GM12878 (cell line): ENCODE results near the gene ANKMY2. TPM values are rescaled to one million over a fixed set of nuclear protein-coding genes. Genes with fewer than 3 reads are reported as not detected.

ENCODE experiments used
- ATAC-seq: fragments of 200-7000 bp; cut with Tn5 transposase; 3 replicates; pipeline ENCODE4 v1.9.1; 2020; ENCODE audit warnings: mild to moderate bottlenecking, moderate library complexity
- BruUV-seq: library from RNA; stranded (reverse); fragments of 400-500 nt; replicated peaks from 2 replicates; lab custom pipeline; 2021; lab: Mats Ljungman, UMichigan
- CTCF ChIA-PET: fragments of 300-600 bp; sonication (Branson Sonifier 250); formaldehyde crosslinking; extraction: SDS; loops from one replicate; lab custom pipeline; 2021; ENCODE audit warnings: inconsistent platforms; lab: Yijun Ruan, JAX
- POLR2A ChIA-PET: fragments of 350-600 bp; formaldehyde crosslinking; extraction: SDS; loops from one replicate; lab custom pipeline; 2021; ENCODE audit warnings: inconsistent platforms; lab: Charles Lee
- RAD21 ChIA-PET: fragments of 300-600 bp; sonication (Branson Sonifier 250); formaldehyde crosslinking; loops from one replicate; lab custom pipeline; 2023; ENCODE audit warnings: antibody characterized with exemption; ENCODE audit not compliant: unreplicated experiment; lab: Charles Lee
- SMC1A ChIA-PET: fragments of 300-600 bp; sonication (Branson Sonifier 250); formaldehyde crosslinking; loops from one replicate; lab custom pipeline; 2023; ENCODE audit not compliant: unreplicated experiment, uncharacterized antibody; lab: Charles Lee
- DNase-seq: peaks from one replicate; pipeline ENCODE4 v3.0.0-alpha.2; 2011; ENCODE audit warnings: low read depth, low spot score
- FAIRE-seq: peaks from 3 replicates; lab custom pipeline; 2011; peaks lifted over from hg19 to GRCh38; lab: Jason Lieb, UNC
- H2AFZ ChIP-seq: 2 replicates; pipeline ENCODE4 v1.6.0; 2011; ENCODE audit warnings: low read depth, low read length, control low read depth; ENCODE audit not compliant: control insufficient read depth
- H3K27ac ChIP-seq: 2 replicates; pipeline ENCODE4 v1.5.1; 2011; ENCODE audit warnings: control low read depth; ENCODE audit not compliant: control insufficient read depth, insufficient read depth
- H3K27me3 ChIP-seq, 2 experiments: replicated peaks in 1 of 2; 2 replicates each; pipeline versions ENCODE4 v1.6.0 to v1.6.1; 2011; ENCODE audit warnings: low read length in 1 of 2; ENCODE audit not compliant: control insufficient read depth in 2 of 2, insufficient read depth in 2 of 2
- H3K36me3 ChIP-seq, 2 experiments: 2 replicates each; pipeline ENCODE4 v1.5.1; 2011; ENCODE audit warnings: low read length in 1 of 2; ENCODE audit not compliant: control insufficient read depth in 2 of 2, insufficient read depth in 2 of 2
- H3K4me1 ChIP-seq: 2 replicates; pipeline ENCODE4 v1.6.1; 2011; ENCODE audit warnings: mild to moderate bottlenecking, low read length, moderate library complexity, mixed read lengths; ENCODE audit not compliant: control insufficient read depth, insufficient read depth
- H3K4me2 ChIP-seq: 2 replicates; pipeline ENCODE4 v1.6.0; 2011; ENCODE audit warnings: control low read depth; ENCODE audit not compliant: control insufficient read depth, insufficient read depth
- H3K4me3 ChIP-seq: fragments of 200-600 bp; sonication (generic); 2 replicates; pipeline ENCODE4 v1.5.1; 2016
- H3K79me2 ChIP-seq: 2 replicates; pipeline ENCODE4 v1.6.0; 2011; ENCODE audit warnings: low read length; ENCODE audit not compliant: control insufficient read depth, insufficient read depth
- H3K9ac ChIP-seq: 2 replicates; pipeline ENCODE4 v1.8.0; 2011; ENCODE audit warnings: low read length, control low read depth, mixed read lengths; ENCODE audit not compliant: control insufficient read depth, insufficient read depth
- H3K9me3 ChIP-seq: replicated peaks from 3 replicates; pipeline ENCODE4 v1.5.1; 2011; ENCODE audit warnings: mild to moderate bottlenecking, low read length; ENCODE audit not compliant: control insufficient read depth, insufficient read depth
- H4K20me1 ChIP-seq: 2 replicates; pipeline ENCODE4 v1.6.0; 2011; ENCODE audit not compliant: control insufficient read depth, insufficient read depth
- BCL3 ChIP-seq: IDR thresholded peaks from 2 replicates; pipeline ENCODE4 v1.6.1; 2011; ENCODE audit warnings: borderline replicate concordance, low read depth, mild to moderate bottlenecking, moderate library complexity, low read length; ENCODE audit not compliant: insufficient read depth, poor library complexity, severe bottlenecking
- CHD2 ChIP-seq: IDR thresholded peaks from 2 replicates; pipeline ENCODE4 v1.6.1; 2011; ENCODE audit warnings: low read depth, low read length, improper control_type of control experiment, borderline replicate concordance
- CTCF ChIP-seq, 3 experiments: IDR thresholded peaks in 2 of 3; conservative IDR thresholded peaks in 1 of 3; 2 replicates each; pipeline ENCODE4 v1.5.1; 2011; ENCODE audit warnings: low read depth in 3 of 3, low read length in 3 of 3, mild to moderate bottlenecking in 3 of 3, control low read depth in 2 of 3, moderate library complexity in 2 of 3, inconsistent platforms in 1 of 3, mixed read lengths in 1 of 3; ENCODE audit not compliant: control insufficient read depth in 2 of 3, insufficient read depth in 1 of 3; ENCODE audit errors: extremely low read depth in 1 of 3
- GATAD2B ChIP-seq: fragments of 450-650 bp; conservative IDR thresholded peaks from 2 replicates; pipeline ENCODE4 v1.6.1; 2017; ENCODE audit warnings: low read depth, mild to moderate bottlenecking, moderate library complexity
- HSF1 ChIP-seq: fragments of 150-350 bp; IDR thresholded peaks from 2 replicates; pipeline ENCODE4 v1.6.1; 2014; ENCODE audit warnings: mild to moderate bottlenecking, low read depth, low read length
- IRF3 ChIP-seq: fragments of 450-650 bp; IDR thresholded peaks from 2 replicates; pipeline ENCODE4 v1.6.1; 2014; ENCODE audit warnings: mild to moderate bottlenecking
- MAX ChIP-seq: IDR thresholded peaks from 2 replicates; pipeline ENCODE4 v1.6.1; 2012; ENCODE audit warnings: low read depth, low read length, improper control_type of control experiment
- NBN ChIP-seq: fragments of 450-650 bp; IDR thresholded peaks from 2 replicates; pipeline ENCODE4 v1.6.1; 2016
- NR2C1 ChIP-seq: fragments of 450-650 bp; IDR thresholded peaks from 2 replicates; pipeline ENCODE4 v1.6.1; 2017; ENCODE audit warnings: antibody characterized with exemption, mild to moderate bottlenecking, moderate library complexity
- PAX5 ChIP-seq: IDR thresholded peaks from 2 replicates; pipeline ENCODE4 v1.6.1; 2011; ENCODE audit warnings: low read depth, low read length, borderline replicate concordance
- SP1 ChIP-seq: IDR thresholded peaks from one replicate; pipeline ENCODE4 v1.6.1; 2011; ENCODE audit warnings: low read depth, low read length
- STAT3 ChIP-seq: IDR thresholded peaks from 2 replicates; pipeline ENCODE4 v1.6.1; 2011; ENCODE audit warnings: low read depth, low read length, improper control_type of control experiment
- ZNF687 ChIP-seq: fragments of 450-650 bp; IDR thresholded peaks from 2 replicates; pipeline ENCODE4 v1.6.1; 2017; ENCODE audit warnings: mild to moderate bottlenecking, moderate library complexity
- WGBS: methylation state at CpG from one replicate; pipeline ENCODE4 v1.1.6; 2016; ENCODE audit warnings: low lambda C conversion rate; ENCODE audit not compliant: insufficient replicate concordance, insufficient coverage; ENCODE audit errors: missing lambda C conversion rate; 5-methylcytosine and 5-hydroxymethylcytosine counted together
- in situ Hi-C: fragments of 300-500 bp; cut with MboI; formaldehyde crosslinking; loops from 9 replicates; pipeline ENCODE4 v1.14.3; 2018; ENCODE audit warnings: mixed read lengths
- intact Hi-C: fragments of 100-400 bp; cut with micrococcal nuclease; formaldehyde crosslinking; loops from one replicate; pipeline ENCODE4 v1.14.2; 2022; ENCODE audit not compliant: unreplicated experiment
- polyA plus RNA-seq, 11 experiments: library from polyadenylated mRNA; depleted of rRNA in 4 of 11; unstranded in 6 of 11; stranded (reverse) in 5 of 11; fragments of >200 nt; fragmentation: Nextera tagmentation in 4 of 11; fragmentation: Illumina TruSeq in 1 of 11; extraction: Ambion mirVana in 4 of 11; extraction: Trizol in 1 of 11; gene quantifications; 1 replicate in 1 of 11; 2 replicates in 10 of 11; pipeline versions ENCODE4 v1.2.1 to v1.2.3, GENCODE V29; 2011 to 2016; ENCODE audit warnings: inconsistent platforms in 2 of 11, missing spikeins in 2 of 11, low read depth in 1 of 11
- total RNA-seq, 4 experiments: library from RNA; depleted of rRNA in 3 of 4; stranded (reverse); fragments of >200 nt in 3 of 4; fragmentation: Illumina TruSeq in 1 of 4; extraction: Trizol in 1 of 4; gene quantifications; 2 replicates each; pipeline versions ENCODE4 v1.2.1 to v1.2.3, GENCODE V29; 2013 to 2021

The ANKMY2 gene
- total and polyA plus RNA-seq, 10 of the 15 experiments (the other 5 are each of a cell fraction or from before 2014, with no cell fraction given), result 0.10 to 0.48 (median 0.29) TPM

GRCh38 chr7:16649196-16649595 is 3.6 kb upstream of the ANKMY2 start (continued):
- TF ChIP-seq CTCF (IDR thresholded peaks at IDR 0.05 in 2 of 3, conservative IDR thresholded peaks at IDR 0.05 in 1 of 3; ENCODE audit: control insufficient read depth in 2 of 3, extremely low read depth in 1 of 3, insufficient read depth in 1 of 3, low read depth in 3 of 3, low read length in 3 of 3) (no peak), MAX (no peak), BCL3 (no peak), HSF1 (no peak), GATAD2B (no peak), NBN (no peak)

GRCh38 chr7:16648551-16648950 is 3.0 kb upstream of the ANKMY2 start:
- no peaks in the 10 kb centered on the region for H3K79me2 ChIP-seq
- H3K36me3 ChIP-seq, result no peaks in the 10 kb centered on the region
- no peak for ATAC-seq
- no TSS peak for BruUV-seq
- H3K4me3 ChIP-seq, result no peak overlapping the region
- H3K4me1 ChIP-seq, result no peaks in the 10 kb centered on the region
- RAD21 ChIA-PET, result no interaction called here
- in situ Hi-C loops, result no loop called here
- 94% methylated on average over 1 of the region's 1 CpG for WGBS
- SMC1A ChIA-PET, result interaction anchor here (1.1 kb wide), 1 partner anchor 153 kb away, joined by 3 read pairs; no protein-coding TSS in a partner anchor
- intact Hi-C loops, result no loop called here
- no peak overlapping the region for H2AFZ ChIP-seq
- no peaks in the 10 kb centered on the region for H3K9me3 ChIP-seq
- peaks cover 5 to 14% of the 10 kb centered on the region in 2 experiments; a peak in 3 of 4 replicates for H3K27me3 ChIP-seq
- no peak overlapping the region for H3K27ac ChIP-seq
- H3K4me2 ChIP-seq, result no peak overlapping the region
- DNase-seq, result no peak
- no peak for FAIRE-seq
- H3K9ac ChIP-seq, result no peak overlapping the region
- H4K20me1 ChIP-seq, result no peaks in the 10 kb centered on the region
- POLR2A ChIA-PET, result no interaction called here
- CTCF ChIA-PET, result no interaction called here
- no peak for TF ChIP-seq SP1
- no peak for TF ChIP-seq CHD2
- TF ChIP-seq ZNF687, result no peak
- TF ChIP-seq STAT3, result no peak
- no peak for TF ChIP-seq NR2C1
- TF ChIP-seq PAX5, result no peak
- TF ChIP-seq IRF3, result no peak
